ENCODE measurements around the gene EMSY. TPM values are rescaled to one million over a fixed set of nuclear protein-coding genes. Genes with fewer than 3 reads are reported as not detected.

Gene EMSY
- total and polyA plus RNA-seq, 9 of the 15 experiments (the other 6 are each of a cell fraction or from before 2014, with no cell fraction given), result 12.7 to 25.4 (median 17.9) TPM

GRCh38 chr11:76445121-76446084, 585 bp downstream of the EMSY start (continued):
- TF ChIP-seq MEF2A (IDR thresholded peaks at IDR 0.05; ENCODE audit: control insufficient read depth, low read depth, low read length) (no peak), FOXA1 (IDR thresholded peaks at IDR 0.05; ENCODE audit: borderline replicate concordance) (no peak), KLF13 (tag; IDR thresholded peaks at IDR 0.05; ENCODE audit: borderline replicate concordance, low read depth) (peak; percentile 46; the same call in 1 of the 2 replicates), KLF10 (CRISPR knock-in tag; IDR thresholded peaks at IDR 0.05) (no peak), ZNF77 (CRISPR knock-in tag; IDR thresholded peaks at IDR 0.05) (no peak), NR2C1 (IDR thresholded peaks at IDR 0.05) (no peak), NR2C1 (tag; IDR thresholded peaks at IDR 0.05) (no peak), ZNF696 (CRISPR knock-in tag; conservative IDR thresholded peaks at IDR 0.05) (no peak), ZNF398 (CRISPR knock-in tag; IDR thresholded peaks at IDR 0.05) (no peak), SIN3B (IDR thresholded peaks at IDR 0.05; ENCODE audit: low read depth) (no peak), ZNF277 (CRISPR knock-in tag; IDR thresholded peaks at IDR 0.05; ENCODE audit: borderline replicate concordance) (no peak), PHF8 (IDR thresholded peaks at IDR 0.05; ENCODE audit: borderline replicate concordance, low read length) (no peak; the same call in 1 of the 2 replicates), ARID4B (CRISPR knock-in tag; IDR thresholded peaks at IDR 0.05) (peak; percentile 75; the same call in 1 of the 2 replicates), MTA3 (IDR thresholded peaks at IDR 0.05; ENCODE audit: borderline replicate concordance) (no peak), ZC3H11A (IDR thresholded peaks at IDR 0.05; ENCODE audit: low read depth, low read length) (no peak), GTF2B (IDR thresholded peaks at IDR 0.05; ENCODE audit: extremely low read depth, insufficient read length) (no peak)

Data from K562 (cell line).